Dermis microvascular lymphatic vessel endothelial cell (primary cell): ENCODE data around the gene SYTL4. TPM values are rescaled to one million over a fixed set of nuclear protein-coding genes. Genes with fewer than 3 reads are reported as not detected.
A peak's percentile ranks its signal among the peaks of the same experiment; 100 is the strongest.

ENCODE experiments used
- DNase-seq, 2 donors: peaks; one replicate each; pipeline versions ENCODE4 v3.0.0 to v3.0.0-alpha.2; 2010; ENCODE audit warnings: low read depth in 2 of 2
- total RNA-seq: library from RNA; depleted of rRNA; stranded (reverse); fragments of >200 nt; gene quantifications from 2 replicates; pipeline ENCODE4 v1.2.1, GENCODE V29; 2014

SYTL4 gene
- total RNA-seq, 1 donor from 2014 or later, result 16.8 TPM

GRCh38 chrX:100648458-100649417 lies 83.2 kb downstream of the SYTL4 start:
- DNase-seq, result peak; percentile 56 to 72

GRCh38 chrX:100647739-100648138 lies 84.2 kb downstream of the SYTL4 start:
- DNase-seq, result peak in 1 of 2 donors; percentile 46

DNA sequence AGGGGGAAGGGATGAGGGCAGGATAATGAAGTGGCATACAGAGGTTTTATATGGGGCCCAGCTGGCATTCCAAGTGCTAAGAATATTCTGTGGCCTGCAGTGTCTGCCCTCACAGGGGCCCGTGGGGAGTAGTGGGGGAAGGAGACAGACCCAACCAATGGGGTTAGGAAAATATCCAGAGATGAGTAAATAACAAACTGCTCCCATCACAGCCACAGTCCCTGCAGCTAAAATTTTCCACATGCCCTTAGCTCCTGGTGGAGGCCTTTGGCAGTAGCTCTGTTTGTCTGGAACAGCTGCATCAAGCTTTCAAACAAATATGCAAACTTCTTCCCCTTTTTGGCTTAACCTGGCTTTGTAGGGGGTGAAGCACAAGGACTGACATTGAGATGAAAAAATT lies 84.8 kb downstream of the SYTL4 start:
- peak in 1 of 2 donors; percentile 42 for DNase-seq

DNA sequence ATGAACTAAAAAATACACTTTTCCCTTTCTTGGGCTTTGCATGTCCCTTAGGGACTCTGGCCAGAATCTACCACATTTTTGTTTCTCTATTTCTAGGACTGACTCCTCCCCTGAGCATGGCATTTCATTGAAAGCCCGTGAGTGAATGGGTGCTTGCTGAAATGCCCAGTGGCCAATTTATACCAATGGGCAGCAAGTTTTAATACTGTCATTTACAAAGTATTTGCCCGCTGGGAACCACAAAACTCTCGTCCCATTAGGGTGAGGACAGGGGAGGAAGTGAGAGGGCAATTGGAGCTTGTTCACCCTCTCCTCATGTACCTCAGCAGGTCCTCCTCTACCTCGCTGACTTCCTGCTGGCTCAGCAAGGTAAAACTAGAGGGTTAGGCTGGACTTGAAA lies 86.8 kb downstream of the SYTL4 start:
- no peak for DNase-seq

DNA sequence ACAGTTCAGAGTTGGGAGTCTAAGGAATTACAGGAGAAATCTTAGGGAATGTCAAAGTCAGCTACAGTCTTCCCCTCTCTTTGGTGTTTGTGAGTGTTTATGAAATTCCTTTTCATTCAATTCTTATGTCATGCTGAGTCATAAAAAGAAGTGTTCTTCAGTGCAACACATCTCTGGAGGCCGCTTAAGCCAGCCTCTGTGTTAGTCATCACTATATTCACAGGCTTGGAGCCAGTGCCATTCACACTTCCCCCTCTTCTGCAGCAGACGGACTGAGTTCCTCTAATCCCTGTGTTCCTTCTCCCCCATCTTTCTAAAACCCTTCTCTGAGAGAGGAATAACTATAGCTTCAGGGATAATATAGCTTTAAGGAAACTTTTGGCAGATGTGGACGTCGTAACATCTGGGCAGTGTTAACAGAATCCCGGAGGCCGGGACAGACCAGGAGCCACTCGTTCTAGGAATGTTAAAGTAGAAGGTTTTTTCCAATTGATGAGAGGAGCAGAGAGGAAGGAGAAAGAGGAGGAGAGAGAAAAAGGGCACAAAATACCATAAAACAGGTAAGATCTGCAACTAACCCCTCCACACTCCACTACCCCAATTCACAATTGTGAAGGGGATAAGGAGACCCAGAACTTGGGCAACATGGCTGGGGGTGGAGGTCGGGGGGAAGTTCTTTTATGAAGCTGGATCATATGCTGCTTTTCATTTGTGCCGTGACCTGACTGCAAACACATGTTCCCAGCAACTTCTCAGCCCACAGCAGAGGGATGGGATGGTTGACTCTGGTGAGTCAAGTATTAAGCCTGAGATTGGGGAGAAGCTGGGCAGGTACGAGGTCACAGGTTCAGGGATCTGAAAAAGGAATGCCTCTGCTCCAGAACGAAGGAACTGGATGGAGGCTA lies 87.7 kb downstream of the SYTL4 start, which contains the start of gene SRPX2:
TSS of gene SRPX2 (plus strand) at position 244 of the 905 bp plus-strand sequence. CDS start 2,124 bp downstream, outside the sequence.
- peak in 1 of 2 donors; percentile 88 for DNase-seq

GRCh38 chrX:100643212-100643611 lies 88.7 kb downstream of the SYTL4 start:
- DNase-seq, result no peak

- DNase-seq, result no peak
These were observed 89.6 kb downstream of the SYTL4 start for GRCh38 chrX:100642290-100642689.

- DNase-seq, result peak in 1 of 2 donors; percentile 69
These were observed 95.5 kb downstream of the SYTL4 start, which contains the start of gene TSPAN6 for GRCh38 chrX:100636321-100636991. TSS of gene TSPAN6 (minus strand) at chrX:100636806. CDS start at chrX:100636694, 112 bp downstream.

- no peak for DNase-seq
These were observed 96.0 kb downstream of the SYTL4 start for GRCh38 chrX:100635989-100636320.

- no peak for DNase-seq
These were observed 96.9 kb downstream of the SYTL4 start for GRCh38 chrX:100635040-100635439.

- DNase-seq, result no peak
These were observed 105.9 kb downstream of the SYTL4 start for GRCh38 chrX:100625985-100626491.

Other genes starting within 250 kb of the SYTL4 start
- gene TNMD, start 147.2 kb downstream of the SYTL4 start, total RNA-seq, result not detected in 2 replicates
- gene TSPAN6, start 95.3 kb downstream of the SYTL4 start, total RNA-seq, result 42.2 and 67.5 TPM in 2 replicates
- gene SRPX2, start 87.9 kb downstream of the SYTL4 start, total RNA-seq, result 1.9 and 4.0 TPM in 2 replicates
- gene CSTF2, start 88.3 kb upstream of the SYTL4 start, total RNA-seq, result 13.2 and 14.9 TPM in 2 replicates
- not detected in 2 replicates for gene NOX1, start 142.2 kb upstream of the SYTL4 start, total RNA-seq
- gene XKRX, start 196.8 kb upstream of the SYTL4 start, total RNA-seq, result under 0.01 TPM in 1 of 2 replicates, not detected in the other
- gene ARL13A, start 237.6 kb upstream of the SYTL4 start, total RNA-seq, result not detected in 2 replicates